ENCODE data around the gene SLC29A1. TPM values are rescaled to one million over a fixed set of nuclear protein-coding genes. Genes with fewer than 3 reads are reported as not detected.

Gene SLC29A1
- 7.1 and 9.5 TPM in 2 replicates for total RNA-seq

DNA sequence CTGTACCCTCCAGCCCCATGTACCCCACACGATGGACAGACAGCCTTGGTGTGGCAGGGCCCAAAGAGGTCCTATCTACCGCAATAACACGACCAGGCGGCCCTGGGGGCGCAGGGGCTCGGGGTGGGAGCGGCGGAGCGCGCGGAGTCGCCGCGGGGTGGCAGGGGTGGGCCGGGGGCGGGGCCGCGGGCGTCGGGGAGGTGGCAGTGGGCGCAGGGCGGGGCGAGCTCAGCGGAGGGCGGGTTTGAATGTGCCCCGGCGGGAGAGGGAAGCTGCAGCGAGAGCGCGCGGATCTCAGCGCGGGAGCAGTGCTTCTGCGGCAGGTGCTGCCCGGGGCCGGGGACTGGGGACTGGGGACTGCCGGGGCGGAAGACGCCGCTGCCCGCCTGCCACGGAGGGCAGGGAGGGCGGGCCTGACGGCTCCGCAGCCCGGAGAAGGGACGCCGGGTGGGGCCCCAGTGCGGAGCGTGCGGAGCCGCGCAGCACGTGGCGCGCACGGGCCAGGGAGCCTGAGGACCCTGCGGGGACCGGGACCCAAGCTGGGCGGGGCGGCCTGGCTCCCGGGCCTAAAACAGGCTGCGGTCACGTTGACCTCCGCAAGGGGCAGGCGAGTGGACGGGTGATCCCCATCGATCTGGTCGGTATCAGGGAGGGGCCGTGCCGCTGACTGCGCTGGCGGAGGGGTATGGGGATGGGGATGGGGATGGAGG, at the start of gene SLC29A1:
Gene SLC29A1, plus strand, starts transcription at position 277 of the 710 bp plus-strand sequence. CDS start 3,719 bp downstream, outside the sequence.
- H3K4me3 ChIP-seq (ENCODE audit: low read depth, low read length) = peak within 1 kb of the TSS; percentile 61
- DNase-seq (ENCODE audit: low read depth) = peak; percentile 49
- TF ChIP-seq, protein P1, sequence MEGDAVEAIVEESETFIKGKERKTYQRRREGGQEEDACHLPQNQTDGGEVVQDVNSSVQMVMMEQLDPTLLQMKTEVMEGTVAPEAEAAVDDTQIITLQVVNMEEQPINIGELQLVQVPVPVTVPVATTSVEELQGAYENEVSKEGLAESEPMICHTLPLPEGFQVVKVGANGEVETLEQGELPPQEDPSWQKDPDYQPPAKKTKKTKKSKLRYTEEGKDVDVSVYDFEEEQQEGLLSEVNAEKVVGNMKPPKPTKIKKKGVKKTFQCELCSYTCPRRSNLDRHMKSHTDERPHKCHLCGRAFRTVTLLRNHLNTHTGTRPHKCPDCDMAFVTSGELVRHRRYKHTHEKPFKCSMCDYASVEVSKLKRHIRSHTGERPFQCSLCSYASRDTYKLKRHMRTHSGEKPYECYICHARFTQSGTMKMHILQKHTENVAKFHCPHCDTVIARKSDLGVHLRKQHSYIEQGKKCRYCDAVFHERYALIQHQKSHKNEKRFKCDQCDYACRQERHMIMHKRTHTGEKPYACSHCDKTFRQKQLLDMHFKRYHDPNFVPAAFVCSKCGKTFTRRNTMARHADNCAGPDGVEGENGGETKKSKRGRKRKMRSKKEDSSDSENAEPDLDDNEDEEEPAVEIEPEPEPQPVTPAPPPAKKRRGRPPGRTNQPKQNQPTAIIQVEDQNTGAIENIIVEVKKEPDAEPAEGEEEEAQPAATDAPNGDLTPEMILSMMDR (IDR thresholded peaks at IDR 0.05; ENCODE audit: insufficient read depth, low read depth, low read length) = peak; percentile 10

DNA sequence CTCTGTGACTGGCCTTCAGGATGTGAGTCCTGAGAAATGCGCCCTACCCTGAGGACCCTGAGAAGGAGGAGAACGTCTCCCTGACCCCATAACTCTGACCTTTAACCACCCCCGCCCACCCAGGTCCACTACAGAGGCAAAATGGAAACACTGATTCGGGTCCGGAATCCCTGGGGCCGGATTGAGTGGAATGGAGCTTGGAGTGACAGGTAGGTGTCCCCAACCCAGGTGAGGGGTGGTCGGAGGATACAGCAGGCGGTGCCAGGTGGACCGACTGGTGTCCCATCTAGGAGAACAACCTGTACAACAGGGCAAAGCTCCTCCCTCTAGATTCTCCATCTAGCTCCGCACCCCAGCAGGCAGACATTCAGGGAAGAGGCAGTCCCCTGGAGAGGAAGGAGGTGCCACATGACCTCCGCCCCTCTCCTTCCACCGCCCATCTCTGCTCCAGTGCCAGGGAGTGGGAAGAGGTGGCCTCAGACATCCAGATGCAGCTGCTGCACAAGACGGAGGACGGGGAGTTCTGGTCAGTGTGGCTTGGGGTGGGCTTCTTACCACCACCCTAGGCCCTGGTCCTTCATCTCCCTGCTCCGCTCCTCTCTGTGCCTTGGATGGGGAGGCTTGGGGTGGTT, 47.1 kb upstream of the SLC29A1 start:
- no peak for DNase-seq (ENCODE audit: low read depth)
- TF ChIP-seq, protein P1 (IDR thresholded peaks at IDR 0.05; ENCODE audit: insufficient read depth, low read depth, low read length) = no peak
- no peak overlapping the region for H3K4me3 ChIP-seq (ENCODE audit: low read depth, low read length)

DNA sequence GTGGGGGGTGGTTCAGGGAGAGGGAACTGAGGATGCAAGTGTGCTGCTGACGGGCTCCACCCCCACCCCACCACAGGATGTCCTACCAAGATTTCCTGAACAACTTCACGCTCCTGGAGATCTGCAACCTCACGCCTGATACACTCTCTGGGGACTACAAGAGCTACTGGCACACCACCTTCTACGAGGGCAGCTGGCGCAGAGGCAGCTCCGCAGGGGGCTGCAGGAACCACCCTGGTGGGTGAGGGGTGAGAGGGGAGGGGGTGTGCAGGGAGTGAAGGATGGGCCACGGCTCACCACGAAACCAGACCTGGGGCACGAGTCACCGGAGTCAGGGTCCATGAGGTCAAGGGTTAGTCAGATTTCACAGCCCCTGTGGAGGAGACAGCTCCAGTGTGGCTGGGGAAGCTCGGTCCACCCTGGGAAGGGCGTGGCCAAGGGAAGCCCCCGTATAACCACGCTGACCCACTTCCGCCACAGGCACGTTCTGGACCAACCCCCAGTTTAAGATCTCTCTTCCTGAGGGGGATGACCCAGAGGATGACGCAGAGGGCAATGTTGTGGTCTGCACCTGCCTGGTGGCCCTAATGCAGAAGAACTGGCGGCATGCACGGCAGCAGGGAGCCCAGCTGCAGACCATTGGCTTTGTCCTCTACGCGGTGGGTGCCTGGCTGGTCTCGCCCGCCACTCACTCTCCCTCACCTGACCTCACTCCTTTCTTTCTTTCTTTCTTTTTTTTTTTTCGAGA, 46.5 kb upstream of the SLC29A1 start:
- TF ChIP-seq, protein P1 (IDR thresholded peaks at IDR 0.05; ENCODE audit: insufficient read depth, low read depth, low read length) = no peak
- DNase-seq (ENCODE audit: low read depth) = peak; percentile 17
- H3K4me3 ChIP-seq (ENCODE audit: low read depth, low read length) = no peak overlapping the region

DNA sequence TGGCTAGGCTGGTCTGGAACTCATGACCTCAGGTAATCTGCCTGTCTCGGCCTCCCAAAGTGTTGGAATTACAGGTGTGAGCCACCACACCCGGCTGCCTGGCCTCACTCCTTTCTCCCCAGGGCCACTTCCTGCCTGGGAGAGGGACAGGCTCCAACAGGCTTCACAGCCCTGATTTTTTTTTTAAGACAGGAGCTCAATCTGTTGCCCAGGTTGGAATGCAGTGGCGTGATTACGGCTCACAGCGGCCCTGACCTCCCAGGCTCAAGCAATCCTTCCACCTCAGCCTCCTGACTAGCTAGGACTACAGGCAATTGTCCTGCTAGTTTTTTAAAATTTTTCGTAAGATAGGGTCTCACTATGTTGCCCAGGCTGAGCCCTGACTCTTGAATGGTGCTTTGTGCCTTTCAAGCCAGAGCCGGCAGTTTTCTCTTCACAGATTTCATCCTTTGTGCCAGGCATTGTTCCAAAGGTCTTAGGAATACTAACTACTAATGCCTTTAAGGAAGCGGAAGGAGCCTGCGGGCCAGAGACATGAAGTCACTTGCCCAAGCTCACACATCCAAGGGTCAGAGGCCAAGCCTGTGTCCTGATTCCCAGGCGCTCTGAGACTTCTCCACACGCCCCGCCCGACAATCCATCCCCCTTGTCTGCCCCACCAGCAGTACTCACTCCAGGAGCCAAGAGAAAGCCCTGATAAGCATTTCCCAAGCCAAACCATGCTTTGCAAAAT, 45.5 kb upstream of the SLC29A1 start:
- no peak overlapping the region for H3K4me3 ChIP-seq (ENCODE audit: low read depth, low read length)
- TF ChIP-seq, protein P1 (IDR thresholded peaks at IDR 0.05; ENCODE audit: insufficient read depth, low read depth, low read length) = no peak
- peak; percentile 97 for DNase-seq (ENCODE audit: low read depth)

DNA sequence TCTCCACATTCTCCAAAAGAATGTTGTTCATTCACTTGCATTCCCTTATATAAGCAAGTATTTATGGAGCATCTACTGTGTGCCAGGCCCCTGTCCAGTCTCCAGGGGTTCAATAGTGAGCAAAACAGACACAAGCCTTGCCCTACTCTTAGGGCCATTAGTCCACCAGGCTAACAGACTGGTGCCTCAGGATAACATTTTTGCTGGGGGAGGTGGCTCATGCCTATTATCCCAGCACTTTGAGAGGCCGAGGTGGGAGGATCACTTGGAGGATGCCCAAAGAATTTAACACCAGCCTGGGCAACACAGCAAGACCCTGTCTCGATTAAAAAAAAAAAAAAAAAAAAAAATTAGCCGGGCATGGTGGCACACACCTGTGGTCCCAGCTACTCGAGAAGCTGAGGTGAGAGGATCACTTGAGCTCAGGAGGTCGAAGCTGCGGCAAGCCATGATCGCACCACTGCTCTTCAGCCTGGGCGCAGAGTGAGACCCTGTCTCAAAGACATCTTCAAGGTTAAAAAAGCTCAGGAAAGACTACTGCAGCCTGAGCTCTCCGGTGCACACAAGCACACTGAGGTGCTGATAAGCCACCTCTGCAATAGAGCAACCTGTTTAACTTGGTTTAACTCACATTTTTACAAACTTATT, 44.8 kb upstream of the SLC29A1 start:
- DNase-seq (ENCODE audit: low read depth) = no peak
- TF ChIP-seq, protein P1 (IDR thresholded peaks at IDR 0.05; ENCODE audit: insufficient read depth, low read depth, low read length) = no peak
- no peak overlapping the region for H3K4me3 ChIP-seq (ENCODE audit: low read depth, low read length)

DNA sequence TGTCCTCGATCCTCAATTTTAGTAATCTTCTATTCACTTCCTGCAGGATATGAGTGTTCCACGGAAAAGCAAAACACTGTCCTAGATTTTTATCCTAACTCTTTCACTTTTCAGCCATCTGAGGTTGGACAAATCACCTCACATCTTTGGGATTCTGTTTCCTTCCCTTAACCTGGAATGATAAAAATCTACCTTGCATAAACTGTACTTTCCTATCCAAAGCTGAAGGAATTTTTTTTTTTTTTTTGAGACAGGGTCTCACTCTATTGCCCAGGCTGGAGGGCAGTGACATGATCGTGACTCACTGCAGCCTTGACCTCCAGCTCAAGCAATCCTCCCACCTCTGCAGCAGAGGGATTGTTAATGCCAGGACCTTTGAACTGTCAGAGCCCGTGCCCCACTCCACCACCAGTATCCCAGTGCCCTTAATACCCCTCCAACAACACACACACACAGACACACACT, 44.3 kb upstream of the SLC29A1 start:
- TF ChIP-seq, protein P1 (IDR thresholded peaks at IDR 0.05; ENCODE audit: insufficient read depth, low read depth, low read length) = no peak
- no peak overlapping the region for H3K4me3 ChIP-seq (ENCODE audit: low read depth, low read length)
- DNase-seq (ENCODE audit: low read depth) = no peak
